Aorta (tissue), 5 donors: Measurements from ENCODE around the gene GOSR1. TPM values are rescaled to one million over a fixed set of nuclear protein-coding genes. Genes with fewer than 3 reads are reported as not detected.
"Not testable (repeated sequence)": the region's sequence is repeated elsewhere in the genome, so short reads cannot be mapped to it uniquely, and the experiment has no call there.

ENCODE experiments used
- ATAC-seq: fragments of 200-7000 bp; cut with Tn5 transposase; one replicate; pipeline ENCODE4 v1.9.1; 2022; ENCODE audit warnings: moderate library complexity; ENCODE audit not compliant: low FRiP score
- DNase-seq, 2 donors: peaks; one replicate each; pipeline ENCODE4 v3.0.0-alpha.2; 2020
- H3K27ac ChIP-seq, 2 donors: one replicate each; pipeline ENCODE4 v1.5.1; 2013; ENCODE audit warnings: low read length in 2 of 2, mild to moderate bottlenecking in 2 of 2, moderate library complexity in 2 of 2, control low read depth in 1 of 2, inconsistent platforms in 1 of 2, low read depth in 1 of 2
- H3K27me3 ChIP-seq, 2 donors: one replicate each; pipeline ENCODE4 v1.6.1; 2013; ENCODE audit warnings: control low read depth in 1 of 2, low read length in 1 of 2, mild to moderate bottlenecking in 1 of 2, moderate library complexity in 1 of 2; ENCODE audit not compliant: insufficient read depth in 2 of 2, control insufficient read depth in 1 of 2
- H3K36me3 ChIP-seq, 2 donors: one replicate each; pipeline ENCODE4 v1.6.1; 2013; ENCODE audit warnings: control low read depth in 1 of 2, low read length in 1 of 2, mild to moderate bottlenecking in 1 of 2; ENCODE audit not compliant: insufficient read depth in 2 of 2, control insufficient read depth in 1 of 2
- H3K4me1 ChIP-seq, 2 donors: one replicate each; pipeline ENCODE4 v1.6.1; 2013; ENCODE audit warnings: low read length in 2 of 2, control low read depth in 1 of 2, mild to moderate bottlenecking in 1 of 2, moderate library complexity in 1 of 2; ENCODE audit not compliant: insufficient read depth in 2 of 2, control insufficient read depth in 1 of 2
- H3K4me3 ChIP-seq, 2 donors: one replicate each; pipeline ENCODE4 v1.5.1; 2013; ENCODE audit warnings: low read length in 2 of 2, control low read depth in 1 of 2, mild to moderate bottlenecking in 1 of 2
- H3K9me3 ChIP-seq: one replicate; pipeline ENCODE4 v1.6.1; 2013; ENCODE audit warnings: mild to moderate bottlenecking, low read length; ENCODE audit not compliant: control insufficient read depth
- WGBS, 2 donors: extraction: QIAGEN DNeasy Blood & Tissue Kit; methylation state at CpG; one replicate each; pipeline ENCODE4 v1.1.7; 2013; 5-methylcytosine and 5-hydroxymethylcytosine counted together
- intact Hi-C, 2 donors: fragments of 100-400 bp; cut with DNase I; formaldehyde crosslinking; loops; one replicate each; pipeline versions ENCODE4 v1.14.2 to v1.15.0; 2022
- polyA plus RNA-seq, 2 donors: library from polyadenylated mRNA; stranded (reverse); fragments of 200-250 nt; gene quantifications; one replicate each; pipeline ENCODE4 v1.2.3, GENCODE V29; 2013
- total RNA-seq, 2 donors: library from RNA; stranded (reverse); fragmentation: NEBNext Ultra II Directional; extraction: Animal tissue kit (Norgen Biotek cat#: 25700); gene quantifications; one replicate each; pipeline ENCODE4 v1.2.1, GENCODE V29; 2021
- donor health status: healthy with polysubstance abuse.
- donor health status: Bipolar disorder and iron deficiency.
- donor health status: DM: no; HTN: no; CAD: no.
- donor health status: DM: no; HTN: no; CAD: no.
- donor health status: DM: yes; HTN: yes; CAD: no.

The GOSR1 gene
- total and polyA plus RNA-seq, 4 donors = 13.6 to 55.7 (median 37.9) TPM

DNA sequence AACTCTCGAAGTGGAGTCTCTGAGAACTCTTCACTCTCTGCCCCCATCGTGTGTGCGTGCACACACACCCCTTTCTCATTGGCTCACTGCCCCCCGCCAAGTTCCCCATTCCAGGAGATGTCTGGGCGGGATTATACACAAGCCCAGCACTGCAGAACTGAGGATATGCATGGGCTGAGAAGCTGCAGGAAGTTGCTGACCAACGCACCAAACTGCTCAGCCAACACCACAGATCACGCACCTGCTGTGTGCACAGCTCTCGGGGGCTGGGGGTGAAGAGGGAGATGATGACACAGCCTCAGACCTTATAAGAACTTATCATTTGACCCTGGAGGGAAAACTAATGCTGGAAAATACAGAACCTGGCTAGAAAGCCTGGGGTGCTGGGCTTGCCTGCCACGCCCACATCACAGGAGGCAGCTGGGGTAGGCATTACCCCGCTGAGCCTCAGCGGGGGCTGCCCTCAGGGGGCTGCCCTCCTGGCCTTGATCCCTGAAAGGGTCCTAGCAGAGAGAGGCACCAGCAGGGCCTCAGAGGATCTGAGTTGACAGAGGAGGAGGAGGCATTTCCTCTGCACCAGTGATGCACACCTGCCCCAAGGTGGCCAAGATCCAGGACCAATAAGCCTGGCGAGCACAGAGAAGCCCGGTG, 87.3 kb downstream of the GOSR1 start:
- H3K27ac ChIP-seq, H3K4me1 ChIP-seq, H3K36me3 ChIP-seq, H3K4me3 ChIP-seq, intact Hi-C loops, H3K27me3 ChIP-seq, ATAC-seq, H3K9me3 ChIP-seq: not testable (repeated sequence)
- 49 to 60% methylated on average over 13 of the region's 13 CpGs for WGBS, 2 donors
- DNase-seq = peak in 1 of 2 donors; percentile 8

DNA sequence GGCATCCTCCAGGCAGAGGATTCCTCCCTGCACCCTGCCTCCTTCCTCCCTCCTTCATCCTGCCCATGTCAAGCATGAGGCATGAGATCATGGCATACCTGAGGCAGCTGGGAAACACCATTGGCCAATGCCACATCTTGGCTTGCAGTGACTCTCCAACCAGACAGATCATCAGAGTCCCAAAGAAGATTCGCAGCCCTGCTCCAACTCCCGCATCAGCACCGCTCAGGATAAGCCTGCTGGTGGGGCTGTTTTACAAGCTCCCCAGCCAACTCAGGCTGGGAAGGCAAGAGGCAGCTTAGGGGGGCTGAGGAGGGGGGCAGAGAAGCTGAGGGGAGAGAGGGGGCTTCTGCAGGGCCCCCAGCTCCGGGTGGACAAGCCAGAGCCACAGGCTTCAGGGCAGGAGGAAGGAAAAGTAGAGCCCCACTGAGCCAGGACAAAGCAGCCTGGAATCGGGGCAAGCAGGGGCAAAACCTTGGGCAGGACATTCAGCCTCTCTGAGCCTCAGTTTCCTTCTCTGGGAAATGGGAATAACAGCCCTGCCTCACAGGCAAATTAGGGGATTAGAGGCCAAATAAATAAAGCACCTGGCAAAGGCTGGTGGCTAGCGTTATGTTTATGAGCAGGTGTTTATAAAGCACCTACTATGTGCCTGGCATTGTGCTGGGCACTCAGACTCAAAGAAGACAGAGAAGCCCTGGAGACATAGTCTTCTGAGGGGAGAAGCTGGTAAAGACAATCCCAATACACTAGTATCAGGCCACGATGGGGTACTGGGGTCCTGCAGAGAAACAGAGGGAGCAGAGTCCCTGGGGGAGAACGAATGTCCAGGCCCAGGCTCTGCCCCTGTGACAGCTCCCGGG, 88.1 kb downstream of the GOSR1 start:
- Histone ChIP-seq H3K27ac (no peak overlapping the region), H3K4me1 (no peaks in the 10 kb centered on the region), H3K36me3 (no peaks in the 10 kb centered on the region), H3K27me3 (no peaks in the 10 kb centered on the region), H3K9me3 (no peaks in the 10 kb centered on the region), H3K4me3 (no peak overlapping the region)
- 55% methylated on average over 9 of the region's 9 CpGs for WGBS, 2 donors
- ATAC-seq = no peak
- DNase-seq = peak in 1 of 2 donors; percentile 37
- intact Hi-C loops = no loop called here

DNA sequence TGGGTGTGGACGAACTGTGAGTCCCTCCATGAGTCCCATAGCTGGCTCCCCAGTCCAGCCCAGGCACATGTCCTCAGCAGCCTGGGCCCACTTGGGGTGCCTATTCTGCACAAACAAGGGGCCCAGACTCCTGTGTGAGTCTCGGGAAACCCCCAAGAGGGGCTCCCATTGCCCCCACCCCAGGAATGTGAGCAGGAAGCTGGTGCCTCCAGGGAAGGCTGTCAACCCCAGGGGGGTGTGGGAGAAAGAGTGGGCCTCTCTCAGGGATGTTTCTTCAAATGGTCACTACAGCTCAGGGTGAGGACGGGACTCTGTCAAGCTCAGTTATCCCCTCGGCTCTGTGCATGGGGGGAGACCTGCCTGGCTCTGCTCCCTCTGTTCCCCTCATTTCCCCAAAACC, 88.9 kb downstream of the GOSR1 start:
- H3K36me3 ChIP-seq, H3K27ac ChIP-seq, H3K4me3 ChIP-seq, intact Hi-C loops, H3K4me1 ChIP-seq, ATAC-seq, H3K27me3 ChIP-seq, H3K9me3 ChIP-seq: not testable (repeated sequence)
- peak in 1 of 2 donors; percentile 40 for DNase-seq
- 68 to 70% methylated on average over 4 of the region's 4 CpGs for WGBS, 2 donors

DNA sequence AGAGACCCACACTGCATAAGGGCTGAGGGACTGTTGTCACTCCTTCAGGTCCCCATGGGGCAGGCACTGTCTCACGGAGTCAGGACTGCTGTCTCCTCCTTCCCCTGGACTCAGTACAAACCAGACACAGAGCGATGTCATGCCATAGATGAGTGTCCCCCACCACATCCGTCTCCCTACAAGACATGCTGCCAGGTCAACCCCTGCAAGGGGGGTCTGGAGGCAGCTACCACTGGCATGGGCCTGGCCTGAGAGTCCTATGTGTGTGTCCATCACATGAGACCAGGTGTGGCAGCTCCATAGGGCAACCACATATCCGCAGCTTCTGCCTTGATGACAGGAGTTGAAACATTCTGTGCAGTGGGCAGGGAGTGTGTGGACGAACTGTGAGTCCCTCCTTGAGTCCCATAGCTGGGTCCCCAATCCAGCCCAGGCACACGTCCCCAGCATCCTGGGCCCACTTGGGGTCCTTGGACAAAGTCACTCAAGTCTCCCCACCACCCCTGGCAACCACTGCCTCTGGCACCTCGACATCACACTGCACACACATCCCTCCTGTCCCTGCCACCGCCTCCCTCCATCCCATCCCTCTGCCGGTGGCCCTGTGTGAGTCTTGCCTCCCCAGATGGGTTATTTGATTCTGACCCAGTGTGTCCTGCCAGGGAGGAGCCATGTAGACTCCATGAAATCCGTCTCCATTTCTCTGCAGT, 89.5 kb downstream of the GOSR1 start:
- ATAC-seq, H3K9me3 ChIP-seq, H3K4me1 ChIP-seq, H3K36me3 ChIP-seq, H3K27me3 ChIP-seq, intact Hi-C loops, H3K27ac ChIP-seq, H3K4me3 ChIP-seq: not testable (repeated sequence)
- WGBS, 2 donors = 86 to 87% methylated on average over 9 to 10 of the region's 10 CpGs
- DNase-seq = peak in 1 of 2 donors; percentile 35

DNA sequence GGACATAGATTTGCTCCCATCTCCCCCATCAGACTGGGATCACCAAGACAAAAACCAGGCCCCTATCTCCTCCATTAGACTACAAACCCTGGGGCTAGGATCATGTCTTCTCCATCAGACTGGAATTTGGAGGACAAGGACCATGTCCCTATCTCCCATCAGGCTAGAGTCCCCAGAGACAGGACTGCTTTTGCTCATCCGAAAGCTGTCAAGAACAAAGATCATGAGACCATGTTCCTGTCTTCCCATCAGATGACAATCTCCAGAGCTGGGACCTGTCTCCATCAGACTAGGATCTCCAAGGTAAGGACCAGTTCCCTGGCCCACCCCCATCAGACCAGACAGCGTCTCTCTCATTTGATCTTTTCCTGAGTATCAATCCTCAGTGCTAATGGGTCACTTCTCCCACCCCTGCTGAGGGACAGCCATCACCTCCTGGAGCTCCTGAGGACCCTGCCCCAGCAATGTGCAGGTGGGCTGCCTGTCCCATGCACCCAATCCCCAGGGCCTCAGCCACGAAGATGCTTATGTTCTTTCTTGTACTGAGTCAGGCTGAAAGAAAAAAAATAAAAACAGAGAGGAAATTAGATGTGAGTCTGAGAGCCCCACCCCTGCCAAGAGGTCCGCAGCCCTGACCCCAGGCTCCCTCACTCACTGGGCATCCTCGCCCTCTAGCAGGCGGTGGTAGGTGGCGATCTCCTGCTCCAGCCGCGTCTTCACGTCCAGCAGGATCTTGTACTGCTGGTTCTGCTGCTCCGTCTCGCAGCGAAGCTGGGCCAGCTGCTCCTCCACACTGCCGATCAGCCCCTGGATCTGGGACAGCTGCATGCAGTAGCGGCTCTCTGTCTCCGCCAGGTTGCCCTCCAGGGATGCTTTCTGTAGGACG, 90.3 kb downstream of the GOSR1 start:
- intact Hi-C loops = no loop called here
- ATAC-seq (no peak), DNase-seq (peak in 1 of 2 donors; percentile 52)
- no peak overlapping the region for H3K27ac ChIP-seq
- 91 to 93% methylated on average over 17 of the region's 17 CpGs for WGBS, 2 donors
- no peaks in the 10 kb centered on the region for H3K36me3 ChIP-seq
- no peaks in the 10 kb centered on the region for H3K9me3 ChIP-seq
- H3K27me3 ChIP-seq = no peaks in the 10 kb centered on the region
- H3K4me1 ChIP-seq = no peaks in the 10 kb centered on the region
- H3K4me3 ChIP-seq = no peak overlapping the region

DNA sequence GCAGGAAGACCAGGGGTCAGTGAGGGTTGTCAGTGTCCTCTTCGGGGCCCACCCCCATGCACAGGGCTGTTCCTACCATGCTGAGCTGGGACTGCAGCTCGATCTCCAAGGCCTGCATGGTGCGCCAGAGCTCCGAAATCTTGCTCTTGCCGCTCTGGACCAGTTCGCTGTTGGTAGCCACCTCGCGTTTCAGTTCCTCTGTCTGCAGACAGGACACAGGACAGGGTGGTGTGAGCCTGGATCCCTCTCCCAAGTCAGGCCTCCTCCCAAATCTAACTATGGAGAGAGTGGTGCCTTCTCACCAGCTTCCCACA, 90.9 kb downstream of the GOSR1 start:
- no peaks in the 10 kb centered on the region for H3K27me3 ChIP-seq
- H3K36me3 ChIP-seq = no peaks in the 10 kb centered on the region
- no peak for ATAC-seq
- no peaks in the 10 kb centered on the region for H3K4me1 ChIP-seq
- no peak overlapping the region for H3K27ac ChIP-seq
- intact Hi-C loops = no loop called here
- 81 to 91% methylated on average over 8 of the region's 8 CpGs for WGBS, 2 donors
- no peak overlapping the region for H3K4me3 ChIP-seq
- no peaks in the 10 kb centered on the region for H3K9me3 ChIP-seq
- no peak for DNase-seq

DNA sequence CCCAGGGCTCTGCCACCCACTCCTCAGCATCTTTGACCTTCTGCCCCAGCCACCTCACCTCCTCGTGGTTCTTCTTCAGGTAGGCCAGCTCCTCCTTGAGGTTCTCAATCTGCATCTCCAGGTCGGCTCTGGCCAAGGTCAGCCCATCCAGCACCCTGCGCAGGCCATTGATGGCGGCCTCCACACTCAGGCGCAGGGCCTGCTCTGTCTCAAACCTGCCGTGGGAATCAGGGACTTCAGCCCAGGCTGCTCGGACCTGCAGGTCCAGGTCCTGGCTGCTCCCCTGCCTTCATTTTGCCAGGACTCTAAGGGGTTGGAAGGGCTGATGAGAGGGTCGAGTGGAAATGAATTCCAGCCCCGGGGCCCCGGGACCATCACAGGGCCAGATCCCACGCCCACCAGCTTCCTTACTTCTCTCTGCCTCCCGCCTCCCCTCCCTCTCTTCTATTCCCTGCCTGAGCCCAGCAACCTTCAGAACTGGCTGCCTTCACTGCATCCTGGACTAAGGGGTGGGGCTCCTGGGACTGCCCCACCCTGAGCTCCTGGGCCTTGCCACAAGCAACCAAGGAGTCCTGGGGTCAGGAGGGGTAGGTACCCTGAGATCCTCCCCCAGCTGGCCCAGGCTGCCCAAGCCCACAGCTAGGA, 92.4 kb downstream of the GOSR1 start:
- intact Hi-C loops, H3K27ac ChIP-seq, H3K4me3 ChIP-seq, H3K9me3 ChIP-seq, H3K27me3 ChIP-seq, H3K4me1 ChIP-seq, ATAC-seq, H3K36me3 ChIP-seq: not testable (repeated sequence)
- WGBS, 2 donors = 86 to 90% methylated on average over 11 to 12 of the region's 12 CpGs
- peak in 1 of 2 donors; percentile 42 for DNase-seq

DNA sequence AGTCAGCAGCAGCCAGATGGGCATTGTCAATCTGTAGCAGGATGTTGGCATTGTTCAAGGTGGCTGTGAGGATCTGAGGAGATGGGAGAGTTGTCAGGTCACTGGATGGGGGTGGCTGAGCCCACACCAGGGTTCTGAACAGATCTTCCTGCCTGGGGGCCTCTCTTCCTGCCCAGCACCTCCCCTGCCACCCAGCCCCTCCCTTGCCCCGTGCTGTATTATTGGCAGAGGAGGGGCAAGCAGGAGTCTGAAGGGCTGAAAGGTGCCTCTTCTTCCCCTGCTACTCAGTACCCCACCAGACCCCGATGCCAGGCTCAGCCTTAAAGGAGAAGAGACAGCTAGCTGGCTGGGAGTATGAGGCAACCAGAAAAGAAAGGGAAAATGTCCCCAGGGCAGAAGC, 93.0 kb downstream of the GOSR1 start:
- H3K9me3 ChIP-seq = no peaks in the 10 kb centered on the region
- H3K4me3 ChIP-seq = no peak overlapping the region
- no peaks in the 10 kb centered on the region for H3K27me3 ChIP-seq
- no peak overlapping the region for H3K27ac ChIP-seq
- H3K4me1 ChIP-seq = no peaks in the 10 kb centered on the region
- peak in 1 of 2 donors; percentile 39 for DNase-seq
- intact Hi-C loops = no loop called here
- no peak for ATAC-seq
- H3K36me3 ChIP-seq = no peaks in the 10 kb centered on the region
- WGBS, 2 donors = 40 to 59% methylated on average over 2 of the region's 2 CpGs
